ENCODE data around the gene SORBS2.

SORBS2 gene

DNA sequence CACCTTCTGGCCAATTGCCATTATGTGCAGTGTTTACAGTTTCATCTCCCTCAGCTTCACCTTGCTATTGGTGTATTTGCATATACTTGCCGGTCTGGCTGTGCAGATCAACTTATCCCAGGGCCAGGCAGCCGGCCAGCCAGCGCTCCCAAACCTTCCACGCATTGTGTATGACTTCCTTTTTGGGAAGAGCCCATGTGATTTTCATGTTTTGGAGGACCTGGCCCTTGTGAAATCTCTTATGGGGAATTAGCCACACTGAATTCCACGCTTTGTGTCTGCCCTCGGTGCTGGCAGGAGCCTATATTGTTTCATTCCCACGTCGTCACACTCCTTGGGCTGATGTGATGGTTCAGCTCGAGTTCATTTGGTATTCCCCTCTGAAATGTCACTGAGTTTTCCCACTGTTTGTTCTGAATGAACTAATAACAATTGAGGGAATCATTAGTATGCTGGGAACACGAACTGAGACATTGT, 270.7 kb downstream of the SORBS2 start:
- no peak for DNase-seq

DNA sequence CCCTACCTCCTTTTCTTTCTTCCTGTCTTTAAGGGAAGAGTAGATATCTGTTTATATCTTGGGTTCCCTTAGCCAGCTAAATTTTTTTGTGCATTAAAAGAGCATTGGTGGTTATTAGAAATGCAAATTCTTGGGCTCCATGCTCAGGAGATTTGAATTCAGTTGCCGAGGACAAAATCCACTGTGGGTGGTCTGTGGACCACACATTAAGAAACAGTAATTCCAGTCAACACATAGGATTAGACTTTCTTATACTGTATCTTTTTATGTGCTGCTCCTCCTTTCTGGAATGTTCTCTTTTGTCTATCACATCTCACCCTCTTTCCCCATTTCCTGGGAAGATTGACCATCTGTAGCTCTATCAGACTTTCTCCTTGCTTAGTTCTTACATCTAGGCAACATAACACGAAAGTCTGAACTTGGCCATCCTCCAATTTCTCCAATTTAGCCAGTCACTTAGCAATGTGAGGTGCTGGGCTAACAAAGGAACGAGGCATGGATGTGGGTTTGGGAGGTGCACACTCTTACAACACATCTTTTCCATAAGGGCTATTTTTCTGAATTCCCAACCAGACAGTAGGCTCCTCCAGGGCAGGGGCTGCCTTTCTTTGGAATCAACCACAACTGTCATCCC, 271.4 kb downstream of the SORBS2 start:
- no peak for DNase-seq

DNA sequence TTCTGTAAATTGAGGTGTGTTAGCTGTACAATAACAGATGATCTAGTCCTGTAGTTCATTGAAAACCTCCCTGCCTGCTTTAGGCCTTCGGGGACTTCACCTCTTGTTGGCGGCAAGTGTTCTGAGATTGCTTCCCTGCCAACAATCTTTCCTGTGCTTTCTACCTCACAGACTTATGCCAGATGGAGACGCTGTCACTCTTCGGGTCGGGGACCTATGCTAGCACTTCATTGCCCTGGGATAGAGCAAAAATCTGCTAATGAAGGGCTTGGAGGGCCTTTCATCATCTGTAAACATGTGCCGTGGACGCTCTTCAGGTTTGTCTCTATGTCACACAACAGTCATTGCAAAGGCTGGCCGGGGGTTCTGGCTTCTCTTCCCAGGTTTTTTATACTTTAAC, 272.0 kb downstream of the SORBS2 start:
- DNase-seq, result no peak

DNA sequence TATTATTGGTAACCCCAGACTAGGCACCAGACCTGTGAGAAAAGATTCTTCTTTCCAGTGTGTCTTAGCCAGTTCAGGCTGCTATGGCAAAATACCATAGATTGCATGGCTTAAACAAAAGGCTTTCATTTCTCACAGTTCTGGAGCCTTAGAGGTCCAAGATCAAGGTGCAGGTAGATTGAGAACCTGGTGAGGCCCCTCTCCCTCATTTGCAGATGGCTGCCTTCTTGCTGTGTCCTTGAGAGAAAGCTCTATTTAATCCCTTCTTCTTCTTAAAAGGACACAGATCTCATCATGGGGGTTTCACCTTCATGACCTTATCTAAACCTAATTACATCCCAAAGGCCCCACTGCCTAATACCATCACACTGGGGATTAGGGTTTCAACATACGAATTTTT, 273.2 kb downstream of the SORBS2 start:
- DNase-seq, result no peak

DNA sequence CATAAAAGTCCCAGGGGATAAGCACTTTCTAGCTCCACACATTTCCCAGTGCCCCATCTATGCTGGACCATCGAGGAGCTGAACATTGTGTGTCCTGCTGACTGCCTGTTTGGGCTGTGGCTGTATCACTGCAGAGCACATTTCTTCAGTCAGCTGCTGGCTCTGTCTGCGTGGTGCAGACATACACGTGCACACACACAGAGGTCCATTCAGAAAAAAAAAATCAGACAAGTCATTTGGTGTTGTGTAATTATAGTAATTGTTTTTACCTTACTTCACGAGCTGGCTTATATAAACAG, 275.6 kb downstream of the SORBS2 start:
- peak; percentile 40 for DNase-seq

DNA sequence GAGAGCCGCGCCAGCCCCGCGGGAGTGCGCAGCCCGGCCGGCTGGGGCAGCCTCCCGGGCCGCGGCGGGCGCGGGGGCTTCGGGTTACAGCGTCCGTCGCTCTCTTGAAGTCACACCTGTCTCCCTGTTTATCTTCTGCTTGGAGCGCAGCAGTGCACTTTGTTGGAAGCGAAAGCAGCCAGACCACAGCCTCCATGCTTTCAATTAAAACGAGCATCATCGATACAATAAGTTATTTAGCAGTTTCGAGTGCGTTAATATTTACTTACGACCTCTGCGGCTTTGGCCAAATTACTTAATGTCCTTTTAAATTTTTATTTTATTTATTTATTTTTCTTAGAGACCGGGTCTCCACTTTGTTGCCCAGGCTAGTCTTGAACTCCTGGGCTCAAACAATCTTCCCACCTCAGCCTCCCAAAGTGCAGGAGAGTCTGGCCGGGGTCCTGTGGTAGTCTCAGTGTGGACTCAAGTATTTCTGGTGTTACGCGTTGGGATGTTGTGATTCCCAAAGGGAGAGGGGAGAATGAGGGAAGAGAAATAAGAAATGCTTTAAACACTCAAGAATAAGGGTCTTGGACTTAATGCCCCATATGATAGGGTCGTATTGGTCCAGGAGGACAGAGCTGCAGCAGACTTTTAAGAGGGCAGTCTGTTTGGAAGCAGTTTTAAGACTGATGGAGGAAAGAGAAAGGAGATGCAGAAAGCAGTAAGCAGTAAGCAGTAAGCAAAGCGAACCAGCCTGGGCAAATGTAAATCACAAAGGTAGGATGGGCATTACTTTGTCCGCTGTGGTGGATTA, 276.2 kb downstream of the SORBS2 start:
- DNase-seq, result no peak
